ENCODE measurements around the gene ACOT7.
A peak's percentile ranks its signal among the peaks of the same experiment; 100 is the strongest.

ACOT7 gene

DNA sequence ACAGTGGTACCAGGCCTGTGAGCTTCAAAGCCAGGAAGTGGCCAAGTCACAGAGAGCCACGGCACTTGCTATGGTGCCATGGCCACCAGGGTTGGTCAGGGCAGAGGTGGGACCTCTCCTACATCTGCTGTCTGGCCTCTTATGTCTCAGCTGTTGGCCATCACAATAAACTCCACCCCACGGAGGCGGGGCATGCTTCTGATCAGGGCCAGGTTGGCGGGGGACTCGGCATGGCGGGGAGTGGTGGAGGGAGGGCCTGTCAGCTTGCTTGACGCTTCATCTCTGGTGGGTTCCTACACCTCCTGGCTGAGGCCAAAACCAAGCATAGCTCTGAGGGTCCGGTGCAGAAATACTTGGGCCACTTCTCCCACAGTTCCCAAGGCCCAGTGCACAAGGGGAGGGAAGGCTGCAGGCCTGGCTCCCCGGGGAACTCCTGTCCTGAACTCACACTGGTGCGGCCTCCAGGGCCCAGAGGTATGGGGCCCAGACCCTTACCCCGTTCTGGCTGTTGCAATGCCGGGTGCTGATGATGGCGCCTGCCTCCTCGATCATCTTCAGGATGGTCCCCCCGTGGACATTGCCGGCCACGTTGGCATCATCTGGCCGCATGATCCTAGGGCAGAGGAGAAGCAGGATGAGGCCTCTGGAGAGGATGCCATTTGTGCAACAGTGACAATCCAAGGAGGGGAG, 44.2 kb downstream of the ACOT7 start:
- TF ChIP-seq CTCF (IDR thresholded peaks at IDR 0.05; ENCODE audit: extremely low read depth, missing control alignments) = no peak

GRCh38 chr1:6348511-6349191, 44.9 kb downstream of the ACOT7 start:
- no peak for DNase-seq (ENCODE audit: low spot score)
- TF ChIP-seq CTCF (IDR thresholded peaks at IDR 0.05; ENCODE audit: extremely low read depth, missing control alignments) = no peak

More for the DNA sequence above, 44.2 kb downstream of the ACOT7 start:
- DNase-seq (ENCODE audit: low spot score) = no peak

- peak; percentile 80 for TF ChIP-seq CTCF (IDR thresholded peaks at IDR 0.05; ENCODE audit: extremely low read depth, missing control alignments)
- peak; percentile 74 for DNase-seq (ENCODE audit: low spot score)
Observed at GRCh38 chr1:6347641-6348487, 45.7 kb downstream of the ACOT7 start.

- DNase-seq (ENCODE audit: low spot score) = no peak
- no peak for TF ChIP-seq CTCF (IDR thresholded peaks at IDR 0.05; ENCODE audit: extremely low read depth, missing control alignments)
Observed at GRCh38 chr1:6345460-6345859, 48.1 kb downstream of the ACOT7 start.

GRCh38 chr1:6345009-6345408, 48.6 kb downstream of the ACOT7 start:
- no peak for TF ChIP-seq CTCF (IDR thresholded peaks at IDR 0.05; ENCODE audit: extremely low read depth, missing control alignments)

DNA sequence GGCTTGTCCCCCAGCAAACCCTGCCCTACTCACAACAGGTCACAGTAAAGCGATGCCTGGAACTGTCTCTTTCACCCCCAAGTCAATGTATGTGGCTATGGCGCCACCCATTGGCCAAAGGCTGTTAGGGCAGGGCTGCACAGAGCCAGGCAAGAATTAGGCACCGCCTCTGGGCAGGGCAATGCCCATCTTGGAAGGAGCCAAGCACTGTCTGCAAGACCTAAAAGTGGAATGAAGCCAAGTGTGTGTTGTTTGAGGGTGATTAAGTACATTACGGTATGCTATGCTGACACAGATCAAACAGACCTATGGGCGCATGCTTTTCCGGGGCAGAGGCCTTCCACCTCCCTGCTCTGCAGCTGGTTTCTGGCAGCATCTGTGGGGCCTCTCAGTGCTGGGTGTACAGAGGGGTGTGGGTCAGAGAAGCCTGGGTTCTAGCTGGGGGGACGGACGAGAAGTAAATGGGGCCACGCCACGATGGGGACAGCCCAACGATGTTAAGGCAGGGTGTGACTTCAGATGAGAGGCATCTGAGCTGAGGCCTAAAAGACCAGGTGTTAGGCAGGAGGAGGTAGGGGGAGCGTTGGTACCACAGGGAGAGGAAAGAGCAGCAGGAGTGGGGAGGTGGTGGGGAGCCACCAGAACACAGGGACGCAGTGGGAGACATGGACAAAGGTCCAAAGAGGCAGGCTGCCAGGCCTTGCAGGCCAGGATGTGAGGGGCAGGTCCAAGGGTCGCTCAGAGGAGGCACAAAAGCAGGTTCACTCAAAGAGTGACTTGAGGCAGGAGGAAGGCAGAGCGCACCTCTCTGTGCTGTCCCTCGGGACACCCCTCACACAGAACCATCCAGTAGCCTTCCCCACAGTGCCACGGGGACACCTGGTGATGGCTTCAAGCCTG, 49.8 kb downstream of the ACOT7 start:
- TF ChIP-seq CTCF (IDR thresholded peaks at IDR 0.05; ENCODE audit: extremely low read depth, missing control alignments) = peak; percentile 82
- peak; percentile 75 for DNase-seq (ENCODE audit: low spot score)

More at GRCh38 chr1:6345009-6345408, 48.6 kb downstream of the ACOT7 start:
- no peak for DNase-seq (ENCODE audit: low spot score)

Measured in GM20000 (cell line).